GM12878 (cell line): ENCODE data around the gene ZNF688. TPM values are rescaled to one million over a fixed set of nuclear protein-coding genes. Genes with fewer than 3 reads are reported as not detected.

Experiments used
- HDGF ChIP-seq: fragments of 450-650 bp; IDR thresholded peaks from 2 replicates; pipeline ENCODE4 v1.6.1; 2016; ENCODE audit warnings: antibody characterized with exemption
- HSF1 ChIP-seq: fragments of 150-350 bp; IDR thresholded peaks from 2 replicates; pipeline ENCODE4 v1.6.1; 2014; ENCODE audit warnings: mild to moderate bottlenecking, low read depth, low read length
- IKZF2 ChIP-seq, 2 experiments: fragments of 450-650 bp; IDR thresholded peaks; 2 replicates each; pipeline ENCODE4 v1.6.1; 2017; ENCODE audit warnings: mild to moderate bottlenecking in 2 of 2, moderate library complexity in 2 of 2
- JUNB ChIP-seq: IDR thresholded peaks from 2 replicates; pipeline ENCODE4 v1.6.1; 2016; ENCODE audit warnings: antibody characterized with exemption, mild to moderate bottlenecking
- PKNOX1 ChIP-seq: fragments of 450-650 bp; IDR thresholded peaks from 2 replicates; pipeline ENCODE4 v1.6.1; 2016; ENCODE audit warnings: mild to moderate bottlenecking
- POLR2A ChIP-seq: IDR thresholded peaks from 2 replicates; pipeline ENCODE4 v1.6.1; 2011; ENCODE audit warnings: low read depth, mild to moderate bottlenecking, low read length
- POLR2AphosphoS5 ChIP-seq: IDR thresholded peaks from 2 replicates; pipeline ENCODE4 v1.6.1; 2011; ENCODE audit warnings: mild to moderate bottlenecking, low read length, inconsistent platforms
- PRDM15 ChIP-seq: fragments of 450-650 bp; formaldehyde crosslinking; IDR thresholded peaks from 2 replicates; pipeline ENCODE4 v1.4.0; 2020; ENCODE audit warnings: mild to moderate bottlenecking, moderate library complexity
- REST ChIP-seq: IDR thresholded peaks from 2 replicates; pipeline ENCODE4 v1.6.1; 2012; ENCODE audit warnings: mild to moderate bottlenecking, low read depth, low read length
- SRF ChIP-seq, 2 experiments: IDR thresholded peaks; 2 replicates each; pipeline ENCODE4 v1.6.1; 2011; ENCODE audit warnings: low read depth in 2 of 2, low read length in 2 of 2, mild to moderate bottlenecking in 1 of 2, moderate library complexity in 1 of 2
- USF2 ChIP-seq: IDR thresholded peaks from 2 replicates; pipeline ENCODE4 v1.6.1; 2011; ENCODE audit warnings: low read depth, low read length, improper control_type of control experiment, borderline replicate concordance
- WRNIP1 ChIP-seq: IDR thresholded peaks from 2 replicates; pipeline ENCODE4 v1.6.1; 2011; ENCODE audit warnings: low read depth, low read length, improper control_type of control experiment, borderline replicate concordance
- ZBTB11 ChIP-seq: fragments of 450-650 bp; formaldehyde crosslinking; IDR thresholded peaks from 2 replicates; pipeline ENCODE4 v1.5.0; 2022; ENCODE audit warnings: mild to moderate bottlenecking, missing genetic modification characterization
- ZNF274 ChIP-seq: IDR thresholded peaks from one replicate; pipeline ENCODE4 v1.8.0; 2011; ENCODE audit not compliant: insufficient read length, insufficient read depth
- polyA plus RNA-seq, 11 experiments: library from polyadenylated mRNA; depleted of rRNA in 4 of 11; unstranded in 6 of 11; stranded (reverse) in 5 of 11; fragments of >200 nt; fragmentation: Nextera tagmentation in 4 of 11; fragmentation: Illumina TruSeq in 1 of 11; extraction: Ambion mirVana in 4 of 11; extraction: Trizol in 1 of 11; gene quantifications; 1 replicate in 1 of 11; 2 replicates in 10 of 11; pipeline versions ENCODE4 v1.2.1 to v1.2.3, GENCODE V29; 2011 to 2016; ENCODE audit warnings: inconsistent platforms in 2 of 11, missing spikeins in 2 of 11, low read depth in 1 of 11
- total RNA-seq, 4 experiments: library from RNA; depleted of rRNA in 3 of 4; stranded (reverse); fragments of >200 nt in 3 of 4; fragmentation: Illumina TruSeq in 1 of 4; extraction: Trizol in 1 of 4; gene quantifications; 2 replicates each; pipeline versions ENCODE4 v1.2.1 to v1.2.3, GENCODE V29; 2013 to 2021

ZNF688 gene
- total and polyA plus RNA-seq, 10 of the 15 experiments (the other 5 are each of a cell fraction or from before 2014, with no cell fraction given): 0.14 to 17.4 (median 10.6) TPM

GRCh38 chr16:30526823-30527634 is 44.5 kb downstream of the ZNF688 start (continued):
- TF ChIP-seq USF2 (peak; percentile 7; the same call in 1 of the 2 replicates), PKNOX1 (peak; percentile 75), JUNB (no peak), HDGF (peak; percentile 63; the same call in 1 of the 2 replicates), ZBTB11 (CRISPR knock-in tag) (peak; percentile 85), WRNIP1 (no peak), SRF (IDR thresholded peaks at IDR 0.05; ENCODE audit: low read depth in 2 of 2, low read length in 2 of 2) (peak; percentile 24 to 80; a peak in 1 of 4 replicates), ZNF274 (no peak), POLR2A (peak; percentile 42; the same call in 1 of the 2 replicates), REST (0 out of 2 replicates have a peak, but pooled peaks have one; percentile 28), POLR2AphosphoS5 (no peak; the same call in 1 of the 2 replicates), IKZF2 (IDR thresholded peaks at IDR 0.05) (peak in 1 of 2 experiments; percentile 61; a peak in 1 of 4 replicates), PRDM15 (CRISPR knock-in tag) (no peak), HSF1 (no peak)
